NB4 (cell line): ENCODE results near the gene MBD5.
"Not testable (repeated sequence)": the region's sequence is repeated elsewhere in the genome, so short reads cannot be mapped to it uniquely, and the experiment has no call there.

ENCODE experiments used
- DNase-seq: peaks from one replicate; pipeline ENCODE4 v3.0.0; 2010; ENCODE audit warnings: low read depth
- H3K4me3 ChIP-seq: one replicate; pipeline ENCODE4 v1.5.1; 2011; ENCODE audit warnings: mild to moderate bottlenecking, low read depth, low read length, moderate library complexity
- MYC ChIP-seq: IDR thresholded peaks from 2 replicates; pipeline ENCODE4 v1.6.1; 2011; ENCODE audit warnings: low read depth, low read length
- POLR2A ChIP-seq: IDR thresholded peaks from 2 replicates; pipeline ENCODE4 v1.6.1; 2011; ENCODE audit warnings: mild to moderate bottlenecking; ENCODE audit not compliant: insufficient read length; ENCODE audit errors: extremely low read depth
- TF ChIP-seq, protein P1 (sequence below): IDR thresholded peaks from one replicate; pipeline ENCODE4 v1.5.1; 2012; ENCODE audit warnings: low read depth, low read length
- TF ChIP-seq, protein P2 (sequence below): IDR thresholded peaks from 2 replicates; pipeline ENCODE4 v1.6.1; 2011; ENCODE audit warnings: low read depth, low read length

Gene MBD5

GRCh38 chr2:147996828-147997227 lies 24.1 kb upstream of the MBD5 start:
- no peak for TF ChIP-seq POLR2A
- no peak for TF ChIP-seq MYC
- TF ChIP-seq, protein P1, sequence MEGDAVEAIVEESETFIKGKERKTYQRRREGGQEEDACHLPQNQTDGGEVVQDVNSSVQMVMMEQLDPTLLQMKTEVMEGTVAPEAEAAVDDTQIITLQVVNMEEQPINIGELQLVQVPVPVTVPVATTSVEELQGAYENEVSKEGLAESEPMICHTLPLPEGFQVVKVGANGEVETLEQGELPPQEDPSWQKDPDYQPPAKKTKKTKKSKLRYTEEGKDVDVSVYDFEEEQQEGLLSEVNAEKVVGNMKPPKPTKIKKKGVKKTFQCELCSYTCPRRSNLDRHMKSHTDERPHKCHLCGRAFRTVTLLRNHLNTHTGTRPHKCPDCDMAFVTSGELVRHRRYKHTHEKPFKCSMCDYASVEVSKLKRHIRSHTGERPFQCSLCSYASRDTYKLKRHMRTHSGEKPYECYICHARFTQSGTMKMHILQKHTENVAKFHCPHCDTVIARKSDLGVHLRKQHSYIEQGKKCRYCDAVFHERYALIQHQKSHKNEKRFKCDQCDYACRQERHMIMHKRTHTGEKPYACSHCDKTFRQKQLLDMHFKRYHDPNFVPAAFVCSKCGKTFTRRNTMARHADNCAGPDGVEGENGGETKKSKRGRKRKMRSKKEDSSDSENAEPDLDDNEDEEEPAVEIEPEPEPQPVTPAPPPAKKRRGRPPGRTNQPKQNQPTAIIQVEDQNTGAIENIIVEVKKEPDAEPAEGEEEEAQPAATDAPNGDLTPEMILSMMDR = no peak
- TF ChIP-seq, protein P2, sequence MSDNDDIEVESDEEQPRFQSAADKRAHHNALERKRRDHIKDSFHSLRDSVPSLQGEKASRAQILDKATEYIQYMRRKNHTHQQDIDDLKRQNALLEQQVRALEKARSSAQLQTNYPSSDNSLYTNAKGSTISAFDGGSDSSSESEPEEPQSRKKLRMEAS = no peak
- DNase-seq = no peak

DNA sequence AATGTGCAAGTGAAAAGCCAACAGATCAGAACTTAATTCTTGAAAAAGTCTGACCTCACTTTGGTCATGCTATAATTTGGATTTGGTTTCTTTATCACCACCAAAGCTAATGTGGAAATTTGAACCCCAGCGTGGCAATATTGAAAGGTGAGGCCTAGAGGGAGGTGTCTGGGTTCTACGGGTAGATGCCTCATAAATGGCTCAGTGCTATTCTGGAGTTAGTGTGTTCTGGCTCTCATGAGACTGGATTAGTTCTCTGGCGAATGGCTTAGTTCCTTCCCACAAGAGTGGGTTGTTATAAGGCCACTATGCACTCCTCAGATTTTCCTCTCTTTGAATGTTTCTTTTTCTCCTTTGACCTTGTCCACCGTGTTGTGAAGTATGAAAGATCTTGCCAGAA lies 22.7 kb upstream of the MBD5 start:
- DNase-seq = no peak
- H3K4me3 ChIP-seq = no peak overlapping the region
- TF ChIP-seq, protein P1 = no peak
- TF ChIP-seq POLR2A = no peak
- TF ChIP-seq, protein P2 = no peak
- TF ChIP-seq MYC = no peak

More at GRCh38 chr2:147996828-147997227, 24.1 kb upstream of the MBD5 start:
- H3K4me3 ChIP-seq = no peak overlapping the region

GRCh38 chr2:147999126-147999525 lies 21.8 kb upstream of the MBD5 start:
- no peak overlapping the region for H3K4me3 ChIP-seq
- TF ChIP-seq, protein P1 = no peak
- no peak for TF ChIP-seq MYC
- TF ChIP-seq, protein P2 = no peak
- TF ChIP-seq POLR2A = no peak
- no peak for DNase-seq

DNA sequence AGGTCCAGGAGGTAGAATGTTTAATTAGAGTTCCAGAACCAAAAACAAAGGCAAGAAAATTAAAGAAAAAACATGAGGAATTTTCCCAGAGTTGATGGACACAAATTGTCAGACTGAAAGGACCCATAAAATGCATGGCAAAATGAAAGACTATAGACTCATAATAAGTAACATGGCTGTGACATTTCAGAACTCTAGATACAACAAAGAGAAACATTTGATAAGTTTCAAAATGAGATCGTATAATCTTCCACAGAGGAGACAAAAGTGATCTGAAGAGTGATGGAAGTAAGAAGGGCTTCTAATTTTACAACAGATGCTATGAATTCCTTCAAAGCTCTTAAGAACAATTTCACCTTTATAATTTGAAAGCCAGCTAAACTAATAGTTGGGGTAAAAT lies 20.8 kb upstream of the MBD5 start:
- no peak overlapping the region for H3K4me3 ChIP-seq
- DNase-seq = no peak
- no peak for TF ChIP-seq POLR2A
- TF ChIP-seq, protein P1 = no peak

- H3K4me3 ChIP-seq, DNase-seq: not testable (repeated sequence)
Observed at GRCh38 chr2:148002420-148002819, 18.5 kb upstream of the MBD5 start.

GRCh38 chr2:148006249-148007007 lies 14.5 kb upstream of the MBD5 start:
- DNase-seq = no peak
- TF ChIP-seq, protein P1 = no peak
- TF ChIP-seq POLR2A (no peak), MYC (no peak)
- TF ChIP-seq, protein P2 = no peak
- H3K4me3 ChIP-seq = no peak overlapping the region
